Measurements from ENCODE around the gene NARF. TPM values are rescaled to one million over a fixed set of nuclear protein-coding genes. Genes with fewer than 3 reads are reported as not detected.

Gene NARF
- total and polyA plus RNA-seq, 2 of the 8 experiments (the other 6 are each of a cell fraction or from before 2014, with no cell fraction given): 97.4 to 131 TPM

GRCh38 chr17:82536512-82537201, 78.1 kb downstream of the NARF start:
- H3K79me2 ChIP-seq (ENCODE audit: control insufficient read depth in 1 of 2, insufficient read depth in 2 of 2, low read length in 2 of 2): peaks cover 38 to 99% of the 10 kb centered on the region in 2 experiments
- no peak overlapping the region for H3K4me3 ChIP-seq (ENCODE audit: extremely low read depth in 1 of 4, insufficient read depth in 2 of 4, low read depth in 3 of 4, low read length in 4 of 4)
- H2AFZ ChIP-seq (ENCODE audit: low read length): no peak overlapping the region
- H4K5ac ChIP-seq (ENCODE audit: insufficient read length, low read depth, low read length): no peak overlapping the region
- no peaks in the 10 kb centered on the region for H3K27me3 ChIP-seq (replicated peaks in 1 of 4; ENCODE audit: control insufficient read depth in 3 of 4, extremely low read depth in 1 of 4, insufficient read depth in 3 of 4, low read length in 3 of 4)
- no peak overlapping the region for H3K23ac ChIP-seq (ENCODE audit: insufficient read length)
- no peak overlapping the region; the same call in 1 of the 2 replicates for H2BK12ac ChIP-seq (ENCODE audit: low read depth, low read length)
- POLR2A ChIA-PET (ENCODE audit: partially characterized antibody): interaction anchor here (0.9 to 1.1 kb wide), 2 partner anchors 14 to 39 kb away, joined by 3 to 5 read pairs; no protein-coding TSS in a partner anchor
- no peak overlapping the region for H3K4ac ChIP-seq (replicated peaks; ENCODE audit: insufficient read length, low read depth, low read length)
- no peak overlapping the region for H4K8ac ChIP-seq (ENCODE audit: extremely low read depth, insufficient read depth, low read length)
- no peak overlapping the region for H3K14ac ChIP-seq (ENCODE audit: insufficient read length)
- 83% methylated on average over 6 of the region's 6 CpGs; no CpG with 5 or more reads in 1 of the 2 experiments for WGBS, 2 experiments (ENCODE audit: extremely low coverage in 1 of 2, insufficient coverage in 1 of 2, insufficient read length in 1 of 2, insufficient replicate concordance in 2 of 2, low coverage in 1 of 2, low lambda C conversion rate in 2 of 2, missing lambda C conversion rate in 1 of 2)
- peaks cover 0 to 2% (median 0%) of the 10 kb centered on the region in 4 experiments; a peak in 1 of 8 replicates for H3K36me3 ChIP-seq (ENCODE audit: control insufficient read depth in 2 of 4, insufficient read depth in 4 of 4, low read length in 3 of 4)
- CTCF ChIA-PET (ENCODE audit: partially characterized antibody): interaction anchor here (1.0 to 4.8 kb wide), 8 partner anchors 9 to 56 kb away, joined by 4 to 40 read pairs (median 6); no protein-coding TSS in a partner anchor
- H3K23me2 ChIP-seq (ENCODE audit: low read depth, low read length): no peaks in the 10 kb centered on the region; the same call in 1 of the 2 replicates
- H3K4me2 ChIP-seq (ENCODE audit: insufficient read depth in 1 of 2, low read depth in 2 of 2, low read length in 2 of 2): peak overlapping the region in 1 of 2 experiments; percentile 25; a peak in 2 of 4 replicates
- H2BK20ac ChIP-seq (ENCODE audit: low read length): no peak overlapping the region
- H3K79me1 ChIP-seq (ENCODE audit: low read depth, low read length): peaks cover 17% of the 10 kb centered on the region
- peak overlapping the region in 1 of 4 experiments; percentile 50; a peak in 2 of 7 replicates for H3K9ac ChIP-seq (replicated peaks in 1 of 4; ENCODE audit: extremely low read depth in 1 of 4, low read depth in 3 of 4, low read length in 3 of 4)
- 0 out of 2 replicates have a peak overlapping the region, but pooled peaks have one; percentile 6 for H2AK5ac ChIP-seq (ENCODE audit: low read depth, low read length)
- FAIRE-seq (no peak), DNase-seq (ENCODE audit: low read depth in 1 of 2, low spot score in 2 of 2) (no peak)
- no peak overlapping the region for H2BK5ac ChIP-seq (ENCODE audit: low read depth, low read length)
- H3K18ac ChIP-seq (ENCODE audit: extremely low read depth, low read length): 0 out of 2 replicates have a peak overlapping the region, but pooled peaks have one; percentile 19
- H3K56ac ChIP-seq (replicated peaks; ENCODE audit: insufficient read length, low read depth, low read length): no peak overlapping the region
- no peaks in the 10 kb centered on the region for H3K9me3 ChIP-seq (ENCODE audit: insufficient read depth in 2 of 2, low read depth in 1 of 2, low read length in 1 of 2)
- no peak overlapping the region for H4K91ac ChIP-seq (replicated peaks; ENCODE audit: insufficient read length, low read length)
- H2BK120ac ChIP-seq (replicated peaks; ENCODE audit: low read depth, low read length): no peak overlapping the region
- peaks cover 22 to 34% of the 10 kb centered on the region in 2 experiments for H4K20me1 ChIP-seq (replicated peaks in 1 of 2; ENCODE audit: control insufficient read depth in 1 of 2, insufficient read depth in 2 of 2, low read length in 2 of 2)
- H3K4me1 ChIP-seq (replicated peaks in 1 of 4; ENCODE audit: control insufficient read depth in 3 of 4, insufficient read depth in 4 of 4, low read length in 3 of 4): peaks cover 3 to 13% (median 7%) of the 10 kb centered on the region in 4 experiments; a peak in 6 of 7 replicates
- H3K27ac ChIP-seq (ENCODE audit: low read depth, low read length): peak overlapping the region; percentile 38; the same call in 1 of the 2 replicates
- H2BK15ac ChIP-seq (ENCODE audit: low read length): no peak overlapping the region
- TF ChIP-seq POLR2AphosphoS5 (IDR thresholded peaks at IDR 0.05; ENCODE audit: low read depth, low read length): no peak
- TF ChIP-seq PHF8 (conservative IDR thresholded peaks at IDR 0.05; ENCODE audit: low read depth, low read length): no peak
- no peak for TF ChIP-seq TBP (IDR thresholded peaks at IDR 0.05; ENCODE audit: low read depth, low read length)
- TF ChIP-seq SUZ12 (IDR thresholded peaks at IDR 0.05; ENCODE audit: low read length): no peak
- TF ChIP-seq NANOG (IDR thresholded peaks at IDR 0.05; ENCODE audit: insufficient read depth, low read depth, low read length, poor library complexity, severe bottlenecking): no peak
- no peak for TF ChIP-seq JUN (IDR thresholded peaks at IDR 0.05; ENCODE audit: low read depth, low read length)
- TF ChIP-seq KDM4A (IDR thresholded peaks at IDR 0.05; ENCODE audit: low read depth, low read length, severe bottlenecking): no peak
- TF ChIP-seq TEAD4 (IDR thresholded peaks at IDR 0.05; ENCODE audit: low read depth, low read length): no peak
- TF ChIP-seq HDAC6 (IDR thresholded peaks at IDR 0.05; ENCODE audit: low read depth, low read length): no peak
- no peak for TF ChIP-seq SP2 (IDR thresholded peaks at IDR 0.05; ENCODE audit: low read length)
- no peak for TF ChIP-seq ATF3 (IDR thresholded peaks at IDR 0.05; ENCODE audit: insufficient read depth, low read depth, low read length)
- no peak for TF ChIP-seq CBX5 (IDR thresholded peaks at IDR 0.05; ENCODE audit: low read depth, low read length)
